OCI-LY3 (cell line): ENCODE results near the gene MRE11.

ENCODE experiments used
- CTCF ChIP-seq: fragments of 200-600, 300-600 bp; sonication (generic); IDR thresholded peaks from 2 replicates; pipeline ENCODE4 v1.5.1; 2014; ENCODE audit warnings: antibody characterized with exemption, low read length, low read depth
- EZH2phosphoT487 ChIP-seq: fragments of 200-600 bp; shearing (Covaris generic); IDR thresholded peaks from 2 replicates; pipeline ENCODE4 v1.6.1; 2018; ENCODE audit warnings: antibody characterized with exemption, mixed run types, low read depth

- TF ChIP-seq EZH2phosphoT487: no peak
- TF ChIP-seq CTCF: no peak
Observed at GRCh38 chr11:94424011-94424410, 69.6 kb downstream of the MRE11 start.
